H9 (cell line): ENCODE data around the gene GALNT10. TPM values are rescaled to one million over a fixed set of nuclear protein-coding genes. Genes with fewer than 3 reads are reported as not detected.

ENCODE experiments used
- DNase-seq: peaks from one replicate; pipeline ENCODE4 v3.0.0-alpha.2; 2017
- H2AFZ ChIP-seq: one replicate; pipeline ENCODE4 v1.6.1; 2013; ENCODE audit warnings: mild to moderate bottlenecking, low read length, control low read depth, moderate library complexity
- H2AK5ac ChIP-seq: 2 replicates; pipeline ENCODE4 v1.6.1; 2013; ENCODE audit warnings: low read length, control low read depth, mixed read lengths; ENCODE audit not compliant: insufficient read length
- H2BK120ac ChIP-seq: one replicate; pipeline ENCODE4 v1.6.1; 2013; ENCODE audit warnings: low read depth, mild to moderate bottlenecking, low read length, control low read depth, inconsistent platforms; ENCODE audit not compliant: poor library complexity, severe bottlenecking
- H2BK12ac ChIP-seq: 2 replicates; pipeline ENCODE4 v1.6.1; 2013; ENCODE audit warnings: low read length, control low read depth, mixed read lengths, low read depth; ENCODE audit not compliant: insufficient read length
- H2BK15ac ChIP-seq: 2 replicates; pipeline ENCODE4 v1.6.1; 2013; ENCODE audit warnings: low read depth, low read length, control low read depth
- H2BK20ac ChIP-seq: one replicate; pipeline ENCODE4 v1.6.1; 2013; ENCODE audit warnings: low read depth, mild to moderate bottlenecking, low read length, control low read depth, inconsistent platforms; ENCODE audit not compliant: poor library complexity, severe bottlenecking
- H2BK5ac ChIP-seq: 2 replicates; pipeline ENCODE4 v1.6.1; 2013; ENCODE audit warnings: low read length, control low read depth, mixed read lengths; ENCODE audit not compliant: insufficient read length
- H3K14ac ChIP-seq: 2 replicates; pipeline ENCODE4 v1.6.1; 2013; ENCODE audit warnings: low read length, control low read depth; ENCODE audit not compliant: insufficient read depth
- H3K18ac ChIP-seq: 2 replicates; pipeline ENCODE4 v1.6.1; 2013; ENCODE audit warnings: low read depth, mild to moderate bottlenecking, mixed read lengths, low read length, control low read depth; ENCODE audit not compliant: insufficient read length
- H3K23ac ChIP-seq: 2 replicates; pipeline ENCODE4 v1.6.1; 2013; ENCODE audit warnings: low read length, control low read depth, mixed read lengths, low read depth; ENCODE audit not compliant: insufficient read length
- H3K23me2 ChIP-seq: 2 replicates; pipeline ENCODE4 v1.6.1; 2013; ENCODE audit warnings: low read depth, mild to moderate bottlenecking, mixed read lengths, low read length, control low read depth; ENCODE audit not compliant: insufficient read length, poor library complexity, severe bottlenecking
- H3K27ac ChIP-seq: 2 replicates; pipeline ENCODE4 v1.5.1; 2013; ENCODE audit warnings: low read length, control low read depth, mixed read lengths, low read depth; ENCODE audit not compliant: insufficient read length
- H3K27me3 ChIP-seq: 2 replicates; pipeline ENCODE4 v1.6.1; 2013; ENCODE audit warnings: low read length, control low read depth, inconsistent platforms; ENCODE audit not compliant: insufficient read depth
- H3K4ac ChIP-seq: 2 replicates; pipeline ENCODE4 v1.6.1; 2013; ENCODE audit warnings: low read depth, mild to moderate bottlenecking, control low read depth, inconsistent platforms, low read length, moderate library complexity
- H3K4me1 ChIP-seq: 2 replicates; pipeline ENCODE4 v1.6.1; 2013; ENCODE audit warnings: low read length, control low read depth, inconsistent platforms; ENCODE audit not compliant: insufficient read depth
- H3K4me2 ChIP-seq: 2 replicates; pipeline ENCODE4 v1.6.1; 2013; ENCODE audit warnings: low read length, control low read depth, mixed read lengths; ENCODE audit not compliant: insufficient read length, insufficient read depth
- H3K56ac ChIP-seq: 2 replicates; pipeline ENCODE4 v1.6.1; 2013; ENCODE audit warnings: low read depth, mild to moderate bottlenecking, mixed read lengths, low read length, control low read depth; ENCODE audit not compliant: insufficient read length
- H3K79me1 ChIP-seq: 2 replicates; pipeline ENCODE4 v1.6.1; 2013; ENCODE audit warnings: low read depth, mild to moderate bottlenecking, moderate library complexity, low read length, control low read depth, inconsistent platforms; ENCODE audit not compliant: insufficient read depth, poor library complexity, severe bottlenecking
- H3K79me2 ChIP-seq: 2 replicates; pipeline ENCODE4 v1.6.1; 2013; ENCODE audit warnings: low read length, control low read depth, inconsistent platforms; ENCODE audit not compliant: insufficient read depth
- H3K9ac ChIP-seq: 2 replicates; pipeline ENCODE4 v1.6.1; 2013; ENCODE audit warnings: low read length, control low read depth, mixed read lengths; ENCODE audit not compliant: insufficient read length; ENCODE audit errors: extremely low read depth
- H3K9me3 ChIP-seq: one replicate; pipeline ENCODE4 v1.6.1; 2013; ENCODE audit warnings: low read depth, low read length, inconsistent platforms; ENCODE audit not compliant: control insufficient read depth
- H3T11ph ChIP-seq: one replicate; pipeline ENCODE4 v1.6.1; 2013; ENCODE audit warnings: mild to moderate bottlenecking, low read length, control low read depth, inconsistent platforms
- H4K20me1 ChIP-seq: one replicate; pipeline ENCODE4 v1.6.1; 2013; ENCODE audit not compliant: control insufficient read depth, insufficient read length, insufficient read depth
- H4K5ac ChIP-seq: 2 replicates; pipeline ENCODE4 v1.6.1; 2013; ENCODE audit warnings: low read depth, mild to moderate bottlenecking, mixed read lengths, low read length, control low read depth; ENCODE audit not compliant: insufficient read length
- H4K8ac ChIP-seq: replicated peaks from 2 replicates; pipeline ENCODE4 v1.6.1; 2013; ENCODE audit warnings: low read length, control low read depth, mixed read lengths, low read depth; ENCODE audit not compliant: insufficient read length
- H4K91ac ChIP-seq: 2 replicates; pipeline ENCODE4 v1.6.1; 2013; ENCODE audit warnings: low read depth, mild to moderate bottlenecking, moderate library complexity, mixed read lengths, low read length, control low read depth; ENCODE audit not compliant: insufficient read length
- H3K27ac Mint-ChIP-seq, 3 experiments: 2 replicates in 2 of 3; 3 replicates in 1 of 3; pipeline ENCODE4 v1.8.0; 2020 to 2021; ENCODE audit warnings: mixed read lengths in 3 of 3, mild to moderate bottlenecking in 1 of 3, moderate library complexity in 1 of 3
- H3K27me3 Mint-ChIP-seq: 2 replicates; pipeline ENCODE4 v1.8.0; 2021; ENCODE audit warnings: low read depth, mild to moderate bottlenecking, moderate library complexity, mixed read lengths
- H3K36me3 Mint-ChIP-seq, 3 experiments: 2 replicates in 2 of 3; 3 replicates in 1 of 3; pipeline ENCODE4 v1.8.0; 2020 to 2021; ENCODE audit warnings: low read depth in 3 of 3, mixed read lengths in 3 of 3; ENCODE audit not compliant: insufficient read depth in 1 of 3
- H3K4me1 Mint-ChIP-seq, 2 experiments: 2 replicates each; pipeline ENCODE4 v1.8.0; 2020; ENCODE audit warnings: mixed read lengths in 2 of 2
- H3K4me3 Mint-ChIP-seq, 2 experiments: 2 replicates in 1 of 2; 3 replicates in 1 of 2; pipeline ENCODE4 v1.8.0; 2020 to 2021; ENCODE audit warnings: mild to moderate bottlenecking in 2 of 2, mixed read lengths in 2 of 2, moderate library complexity in 1 of 2
- H3K9me3 Mint-ChIP-seq, 2 experiments: 2 replicates in 1 of 2; 3 replicates in 1 of 2; pipeline ENCODE4 v1.8.0; 2020; ENCODE audit warnings: mild to moderate bottlenecking in 2 of 2, mixed read lengths in 2 of 2, moderate library complexity in 1 of 2
- CTCF ChIP-seq: fragments of 200-600 bp; sonication (generic); conservative IDR thresholded peaks from 3 replicates; pipeline ENCODE4 v1.8.0; 2021; ENCODE audit warnings: antibody characterized with exemption, mild to moderate bottlenecking
- WGBS: extraction: QIAGEN DNeasy Blood & Tissue Kit; methylation state at CpG from one replicate; pipeline ENCODE4 v1.1.7; 2013; ENCODE audit warnings: missing lambda C conversion rate, low lambda C conversion rate, mixed read lengths; ENCODE audit not compliant: insufficient read length; ENCODE audit errors: extremely low coverage; 5-methylcytosine and 5-hydroxymethylcytosine counted together
- total RNA-seq: library from RNA; stranded (reverse); gene quantifications from 2 replicates; pipeline ENCODE4 v1.2.1, GENCODE V29; 2021

Gene GALNT10
- total RNA-seq, 1 experiment from 2014 or later = 15.4 TPM

DNA sequence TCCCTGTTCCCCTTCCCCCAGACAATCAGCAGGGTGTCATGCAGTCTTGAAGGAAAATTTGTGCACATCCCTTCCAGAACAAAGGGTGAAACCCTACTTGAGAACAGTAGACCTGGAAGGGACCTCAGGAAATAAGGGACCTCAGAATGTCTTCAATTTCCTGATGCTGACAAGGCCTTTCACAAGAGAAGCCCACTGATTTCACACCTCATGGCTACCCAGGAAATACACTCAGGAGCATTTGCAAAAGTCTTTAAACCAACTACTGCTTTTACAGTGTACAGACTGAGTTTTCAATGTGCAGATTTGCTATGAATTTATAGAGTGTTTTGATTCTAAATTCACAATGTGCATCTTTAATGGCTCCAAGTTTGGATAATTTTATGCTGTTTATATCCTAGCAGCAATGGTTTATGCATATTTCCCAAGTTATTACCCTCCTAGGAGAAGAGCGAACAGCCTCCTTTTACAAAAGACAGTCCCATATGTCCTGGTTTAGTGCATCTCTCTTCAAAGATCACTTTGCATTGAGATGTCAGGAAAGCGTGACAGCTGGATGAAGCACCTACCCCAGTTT, 74.8 kb downstream of the GALNT10 start:
- Histone ChIP-seq H3K27ac (no peak overlapping the region), H2BK5ac (no peak overlapping the region), H3K23me2 (no peaks in the 10 kb centered on the region), H3K4ac (no peak overlapping the region), H3K79me2 (no peaks in the 10 kb centered on the region), H4K5ac (no peak overlapping the region), H3K27me3 (no peaks in the 10 kb centered on the region), H2BK120ac (no peak overlapping the region), H3T11ph (no peak overlapping the region), H2AK5ac (no peak overlapping the region), H3K4me1 (peaks cover 13% of the 10 kb centered on the region), H2BK20ac (no peak overlapping the region), H3K14ac (no peak overlapping the region), H4K91ac (no peak overlapping the region), H2BK12ac (no peak overlapping the region), H3K18ac (no peak overlapping the region), H2BK15ac (no peak overlapping the region), H2AFZ (no peak overlapping the region), H3K79me1 (no peaks in the 10 kb centered on the region), H3K4me2 (no peak overlapping the region), H3K9ac (no peak overlapping the region), H4K20me1 (no peaks in the 10 kb centered on the region), H3K56ac (no peak overlapping the region), H4K8ac (no peak overlapping the region), H3K23ac (no peak overlapping the region), H3K9me3 (no peaks in the 10 kb centered on the region)
- WGBS = no CpG with 5 or more reads among the region's 2 CpGs
- no peak for TF ChIP-seq CTCF
- Mint-ChIP-seq H3K36me3 (peaks cover 0 to 2% (median 0%) of the 10 kb centered on the region in 3 experiments; a peak in 1 of 7 replicates), H3K9me3 (no peaks in the 10 kb centered on the region), H3K4me1 (peaks cover 40 to 46% of the 10 kb centered on the region in 2 experiments), H3K4me3 (no peak overlapping the region), H3K27me3 (no peaks in the 10 kb centered on the region), H3K27ac (peak overlapping the region in 1 of 3 experiments; percentile 57; a peak in 1 of 7 replicates)
- DNase-seq = no peak
